GM12892 (cell line): ENCODE measurements around the gene VPS33B.

Source experiments
- POLR2A ChIP-seq: IDR thresholded peaks from 2 replicates; pipeline ENCODE4 v1.6.1; 2011; ENCODE audit warnings: low read depth, low read length, control low read depth
- POLR2AphosphoS5 ChIP-seq: IDR thresholded peaks from 2 replicates; pipeline ENCODE4 v1.6.1; 2011; ENCODE audit warnings: low read depth, low read length, control low read depth

GRCh38 chr15:90982135-90982534, 40.3 kb downstream of the VPS33B start:
- TF ChIP-seq POLR2A (no peak), POLR2AphosphoS5 (no peak)
